H1 (cell line): Measurements from ENCODE around the gene PTBP1. TPM values are rescaled to one million over a fixed set of nuclear protein-coding genes. Genes with fewer than 3 reads are reported as not detected.

Experiments
- CTCF ChIA-PET: fragments of 300-600 bp; sonication (Branson Sonifier 250); formaldehyde crosslinking; loops from one replicate; lab custom pipeline; 2021; ENCODE audit not compliant: partially characterized antibody; lab: Charles Lee
- POLR2A ChIA-PET: fragments of 300-600 bp; sonication (Branson Sonifier 250); formaldehyde crosslinking; loops from one replicate; lab custom pipeline; 2021; ENCODE audit warnings: inconsistent platforms; ENCODE audit not compliant: partially characterized antibody; lab: Charles Lee
- DNase-seq, 2 experiments: peaks; one replicate each; pipeline versions ENCODE4 v3.0.0 to v3.0.0-alpha.2; 2010 to 2022; ENCODE audit warnings: low spot score in 2 of 2, low read depth in 1 of 2, mixed read lengths in 1 of 2
- FAIRE-seq: peaks from 2 replicates; lab custom pipeline; 2011; peaks lifted over from hg19 to GRCh38; lab: Jason Lieb, UNC
- H2AFZ ChIP-seq: 2 replicates; pipeline ENCODE4 v1.8.1; 2012; ENCODE audit warnings: low read length, inconsistent platforms
- H2AK5ac ChIP-seq: 2 replicates; pipeline ENCODE4 v1.6.1; 2013; ENCODE audit warnings: low read depth, low read length
- H2BK120ac ChIP-seq: replicated peaks from 2 replicates; pipeline ENCODE3; 2013; ENCODE audit warnings: low read depth, low read length, inconsistent platforms
- H2BK12ac ChIP-seq: 2 replicates; pipeline ENCODE4 v1.6.1; 2013; ENCODE audit warnings: low read depth, low read length
- H2BK15ac ChIP-seq: 2 replicates; pipeline ENCODE4 v1.6.1; 2013; ENCODE audit warnings: low read length
- H2BK20ac ChIP-seq: 2 replicates; pipeline ENCODE4 v1.6.1; 2013; ENCODE audit warnings: low read length
- H2BK5ac ChIP-seq: 2 replicates; pipeline ENCODE4 v1.6.1; 2013; ENCODE audit warnings: low read depth, low read length
- H3K14ac ChIP-seq: 2 replicates; pipeline ENCODE4 v1.6.1; 2013; ENCODE audit warnings: inconsistent platforms; ENCODE audit not compliant: insufficient read length
- H3K18ac ChIP-seq: 2 replicates; pipeline ENCODE4 v1.6.1; 2013; ENCODE audit warnings: low read length; ENCODE audit errors: extremely low read depth
- H3K23ac ChIP-seq: 2 replicates; pipeline ENCODE4 v1.6.1; 2013; ENCODE audit warnings: inconsistent platforms; ENCODE audit not compliant: insufficient read length
- H3K23me2 ChIP-seq: 2 replicates; pipeline ENCODE4 v1.6.1; 2013; ENCODE audit warnings: low read depth, low read length
- H3K27ac ChIP-seq: 2 replicates; pipeline ENCODE4 v1.6.1; 2011; ENCODE audit warnings: low read depth, low read length, inconsistent platforms
- H3K27me3 ChIP-seq, 4 experiments: replicated peaks in 1 of 4; 1 replicate in 1 of 4; 2 replicates in 3 of 4; pipeline versions ENCODE4 v1.6.1 to v1.8.1; 2011 to 2013; ENCODE audit warnings: low read length in 3 of 4, mild to moderate bottlenecking in 3 of 4, inconsistent platforms in 2 of 4, mixed read lengths in 2 of 4, moderate library complexity in 1 of 4; ENCODE audit not compliant: control insufficient read depth in 3 of 4, insufficient read depth in 3 of 4; ENCODE audit errors: extremely low read depth in 1 of 4
- H3K36me3 ChIP-seq, 4 experiments: 2 replicates each; pipeline versions ENCODE4 v1.6.1 to v1.8.1; 2011 to 2013; ENCODE audit warnings: mild to moderate bottlenecking in 4 of 4, low read length in 3 of 4, moderate library complexity in 2 of 4, control low read depth in 1 of 4, inconsistent platforms in 1 of 4; ENCODE audit not compliant: insufficient read depth in 4 of 4, control insufficient read depth in 2 of 4
- H3K4ac ChIP-seq: replicated peaks from 2 replicates; pipeline ENCODE3; 2013; ENCODE audit warnings: low read length, low read depth, mixed read lengths, inconsistent platforms; ENCODE audit not compliant: insufficient read length
- H3K4me1 ChIP-seq, 4 experiments: replicated peaks in 1 of 4; 1 replicate in 1 of 4; 2 replicates in 3 of 4; pipeline versions ENCODE4 v1.6.1 to v1.8.1; 2011 to 2013; ENCODE audit warnings: low read length in 3 of 4, inconsistent platforms in 2 of 4, mixed read lengths in 1 of 4; ENCODE audit not compliant: insufficient read depth in 4 of 4, control insufficient read depth in 3 of 4
- H3K4me2 ChIP-seq, 2 experiments: 2 replicates each; pipeline versions ENCODE4 v1.6.1 to v1.8.1; 2011 to 2013; ENCODE audit warnings: low read depth in 2 of 2, low read length in 2 of 2, control low read depth in 1 of 2, inconsistent platforms in 1 of 2, mild to moderate bottlenecking in 1 of 2; ENCODE audit not compliant: insufficient read depth in 1 of 2
- H3K4me3 ChIP-seq, 4 experiments: fragments of 200-600, 300-600 bp in 1 of 4; sonication (generic), shearing (Covaris generic), sonication (Bioruptor Twin) in 1 of 4; 2 replicates each; pipeline versions ENCODE4 v1.5.1 to v1.8.1; 2011 to 2016; ENCODE audit warnings: low read length in 4 of 4, low read depth in 3 of 4, control low read depth in 2 of 4, inconsistent platforms in 2 of 4, mild to moderate bottlenecking in 2 of 4, mixed read lengths in 1 of 4, moderate library complexity in 1 of 4; ENCODE audit not compliant: insufficient read depth in 2 of 4; ENCODE audit errors: extremely low read depth in 1 of 4
- H3K56ac ChIP-seq: replicated peaks from 2 replicates; pipeline ENCODE3; 2013; ENCODE audit warnings: low read depth, mild to moderate bottlenecking, mixed read lengths, low read length, inconsistent platforms; ENCODE audit not compliant: insufficient read length
- H3K79me1 ChIP-seq: 2 replicates; pipeline ENCODE4 v1.6.1; 2013; ENCODE audit warnings: low read depth, low read length, control low read depth
- H3K79me2 ChIP-seq, 2 experiments: 2 replicates each; pipeline versions ENCODE4 v1.6.1 to v1.8.1; 2012 to 2013; ENCODE audit warnings: low read length in 2 of 2, mild to moderate bottlenecking in 2 of 2, inconsistent platforms in 1 of 2; ENCODE audit not compliant: insufficient read depth in 2 of 2, control insufficient read depth in 1 of 2
- H3K9ac ChIP-seq, 4 experiments: replicated peaks in 1 of 4; 1 replicate in 1 of 4; 2 replicates in 3 of 4; pipeline versions ENCODE4 v1.6.1 to v1.8.1; 2011 to 2013; ENCODE audit warnings: low read depth in 3 of 4, low read length in 3 of 4, control low read depth in 2 of 4, mild to moderate bottlenecking in 2 of 4, moderate library complexity in 2 of 4, inconsistent platforms in 1 of 4; ENCODE audit errors: extremely low read depth in 1 of 4
- H3K9me3 ChIP-seq, 2 experiments: 2 replicates each; pipeline versions ENCODE4 v1.6.1 to v1.8.1; 2012 to 2013; ENCODE audit warnings: mild to moderate bottlenecking in 2 of 2, moderate library complexity in 2 of 2, control low read depth in 1 of 2, inconsistent platforms in 1 of 2, low read depth in 1 of 2, low read length in 1 of 2, mixed read lengths in 1 of 2; ENCODE audit not compliant: insufficient read depth in 2 of 2
- H4K20me1 ChIP-seq, 2 experiments: replicated peaks in 1 of 2; 2 replicates each; pipeline versions ENCODE3 to v1.8.1; 2011 to 2013; ENCODE audit warnings: inconsistent platforms in 2 of 2, low read length in 2 of 2, mild to moderate bottlenecking in 1 of 2; ENCODE audit not compliant: insufficient read depth in 2 of 2, control insufficient read depth in 1 of 2
- H4K5ac ChIP-seq: 2 replicates; pipeline ENCODE4 v1.6.1; 2013; ENCODE audit warnings: low read length, low read depth, mixed read lengths, inconsistent platforms; ENCODE audit not compliant: insufficient read length
- H4K8ac ChIP-seq: 2 replicates; pipeline ENCODE4 v1.8.0; 2013; ENCODE audit warnings: mild to moderate bottlenecking, moderate library complexity, low read length, inconsistent platforms; ENCODE audit not compliant: insufficient read depth; ENCODE audit errors: extremely low read depth
- H4K91ac ChIP-seq: replicated peaks from 2 replicates; pipeline ENCODE3; 2013; ENCODE audit warnings: low read length, mixed read lengths, inconsistent platforms; ENCODE audit not compliant: insufficient read length
- POLR2AphosphoS5 ChIP-seq: IDR thresholded peaks from 2 replicates; pipeline ENCODE4 v1.6.1; 2011; ENCODE audit warnings: low read depth, low read length
- SRF ChIP-seq: IDR thresholded peaks from 2 replicates; pipeline ENCODE4 v1.6.1; 2011; ENCODE audit warnings: mild to moderate bottlenecking, low read depth, low read length, moderate library complexity
- whole genome bisulfite sequencing, 2 experiments: shearing (Covaris generic) in 1 of 2; methylation state at CpG; one replicate each; pipeline versions ENCODE4 v1.1.6 to v1.1.7; 2013 to 2015; ENCODE audit warnings: low lambda C conversion rate in 2 of 2, mixed read lengths in 2 of 2, inconsistent platforms in 1 of 2, low coverage in 1 of 2, missing lambda C conversion rate in 1 of 2; ENCODE audit not compliant: insufficient replicate concordance in 2 of 2, insufficient coverage in 1 of 2, insufficient read length in 1 of 2; ENCODE audit errors: extremely low coverage in 1 of 2, missing lambda C conversion rate in 1 of 2; 5-methylcytosine and 5-hydroxymethylcytosine counted together
- polyA plus RNA-seq, 7 experiments: library from polyadenylated mRNA; depleted of rRNA in 3 of 7; stranded (reverse) in 5 of 7; unstranded in 2 of 7; fragments of >200 nt in 5 of 7; fragments of 200-250 nt in 2 of 7; gene quantifications; 1 replicate in 5 of 7; 2 replicates in 1 of 7; 4 replicates in 1 of 7; pipeline versions ENCODE4 v1.2.1 to v1.2.3, GENCODE V29; 2011 to 2013; ENCODE audit warnings: missing spikeins in 2 of 7, mixed read lengths in 2 of 7
- total RNA-seq: library from RNA; stranded (reverse); fragmentation: NEBNext Ultra II Directional; extraction: Animal tissue kit (Norgen Biotek cat#: 25700); gene quantifications from 2 replicates; pipeline ENCODE4 v1.2.1, GENCODE V29; 2021

The PTBP1 gene
- total and polyA plus RNA-seq, 2 of the 8 experiments (the other 6 are each of a cell fraction or from before 2014, with no cell fraction given), result 528 to 888 TPM

- no peak overlapping the region for H2BK120ac ChIP-seq
- H3K79me2 ChIP-seq, result peaks cover 0 to 13% of the 10 kb centered on the region in 2 experiments; a peak in 1 of 4 replicates
- H3K27ac ChIP-seq, result no peak overlapping the region
- WGBS, 2 experiments, result 92 to 100% methylated on average over 2 to 13 of the region's 13 CpGs
- no peak overlapping the region for H3K9ac ChIP-seq
- no peak overlapping the region for H3K4me3 ChIP-seq
- H3K27me3 ChIP-seq, result no peaks in the 10 kb centered on the region
- ChIA-PET POLR2A (interaction anchor here (0.7 to 4.0 kb wide), 8 partner anchors 9 to 242 kb away, joined by 3 to 240 read pairs (median 3); partner anchors contain the start of gene PTBP1), CTCF (interaction anchor here (0.9 to 1.3 kb wide), 2 partner anchors 10 to 74 kb away, joined by 3 to 4 read pairs; no protein-coding TSS in a partner anchor)
- H4K20me1 ChIP-seq, result peaks cover 2 to 21% of the 10 kb centered on the region in 2 experiments
- peaks cover 14% of the 10 kb centered on the region; the same call in 1 of the 2 replicates for H3K23me2 ChIP-seq
- H3K79me1 ChIP-seq, result peaks cover 5% of the 10 kb centered on the region; the same call in 1 of the 2 replicates
- H3K56ac ChIP-seq, result peak overlapping the region; percentile 59
- H3K23ac ChIP-seq, result no peak overlapping the region
- H3K9me3 ChIP-seq, result no peaks in the 10 kb centered on the region
- H3K4me1 ChIP-seq, result no peaks in the 10 kb centered on the region
- H3K36me3 ChIP-seq, result peaks cover 7 to 43% (median 15%) of the 10 kb centered on the region in 4 experiments; a peak in 7 of 8 replicates
- no peak overlapping the region for H2BK15ac ChIP-seq
- H3K18ac ChIP-seq, result no peak overlapping the region
- H4K8ac ChIP-seq, result no peak overlapping the region
- no peak overlapping the region for H3K4me2 ChIP-seq
- no peak overlapping the region for H4K91ac ChIP-seq
- H2BK12ac ChIP-seq, result no peak overlapping the region
- H2AFZ ChIP-seq, result no peak overlapping the region
- no peak for DNase-seq
- H2AK5ac ChIP-seq, result no peak overlapping the region
- no peak overlapping the region for H2BK20ac ChIP-seq
- H4K5ac ChIP-seq, result no peak overlapping the region
- H3K4ac ChIP-seq, result no peak overlapping the region
- H2BK5ac ChIP-seq, result no peak overlapping the region
- H3K14ac ChIP-seq, result no peak overlapping the region
- no peak for FAIRE-seq
- no peak for TF ChIP-seq SRF
- TF ChIP-seq POLR2AphosphoS5, result peak; percentile 59
These were observed 18.7 kb downstream of the PTBP1 start for GRCh38 chr19:815775-816499.
